PC-9 (cell line): Measurements from ENCODE around the gene DSTN.

Experiments
- EZH2 ChIP-seq: fragments of 200-600 bp; sonication (generic); IDR thresholded peaks from 2 replicates; pipeline ENCODE4 v1.8.0; 2017; ENCODE audit warnings: antibody characterized with exemption, low read depth
- TF ChIP-seq, protein P1 (sequence below): fragments of 200-600 bp; sonication (generic); conservative IDR thresholded peaks from 2 replicates; pipeline ENCODE4 v1.6.1; 2017; ENCODE audit warnings: mixed run types, antibody characterized with exemption, mild to moderate bottlenecking, moderate library complexity

DNA sequence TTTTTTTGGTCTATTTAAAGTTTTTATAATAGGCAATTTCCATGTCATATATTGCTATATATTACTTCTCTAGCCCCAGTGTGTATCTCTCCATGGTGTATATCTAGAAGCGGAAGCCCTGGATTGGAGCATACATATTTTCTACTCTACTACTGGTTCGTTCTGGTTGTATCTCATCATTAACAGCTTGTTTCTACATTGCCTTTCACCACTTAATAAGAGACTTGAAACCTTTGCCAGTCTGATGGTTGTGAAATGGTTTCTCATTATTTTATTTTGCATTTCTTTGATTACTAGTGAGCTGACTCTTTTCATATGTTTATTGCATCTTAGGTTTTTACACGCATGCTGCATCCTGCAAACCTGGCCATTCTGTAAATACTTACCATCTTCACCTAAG lies 3.6 kb downstream of the DSTN start:
- TF ChIP-seq, protein P1, sequence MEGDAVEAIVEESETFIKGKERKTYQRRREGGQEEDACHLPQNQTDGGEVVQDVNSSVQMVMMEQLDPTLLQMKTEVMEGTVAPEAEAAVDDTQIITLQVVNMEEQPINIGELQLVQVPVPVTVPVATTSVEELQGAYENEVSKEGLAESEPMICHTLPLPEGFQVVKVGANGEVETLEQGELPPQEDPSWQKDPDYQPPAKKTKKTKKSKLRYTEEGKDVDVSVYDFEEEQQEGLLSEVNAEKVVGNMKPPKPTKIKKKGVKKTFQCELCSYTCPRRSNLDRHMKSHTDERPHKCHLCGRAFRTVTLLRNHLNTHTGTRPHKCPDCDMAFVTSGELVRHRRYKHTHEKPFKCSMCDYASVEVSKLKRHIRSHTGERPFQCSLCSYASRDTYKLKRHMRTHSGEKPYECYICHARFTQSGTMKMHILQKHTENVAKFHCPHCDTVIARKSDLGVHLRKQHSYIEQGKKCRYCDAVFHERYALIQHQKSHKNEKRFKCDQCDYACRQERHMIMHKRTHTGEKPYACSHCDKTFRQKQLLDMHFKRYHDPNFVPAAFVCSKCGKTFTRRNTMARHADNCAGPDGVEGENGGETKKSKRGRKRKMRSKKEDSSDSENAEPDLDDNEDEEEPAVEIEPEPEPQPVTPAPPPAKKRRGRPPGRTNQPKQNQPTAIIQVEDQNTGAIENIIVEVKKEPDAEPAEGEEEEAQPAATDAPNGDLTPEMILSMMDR = no peak
- TF ChIP-seq EZH2 = no peak
